CD14-positive monocyte (primary cell): ENCODE results near the gene ABHD4. TPM values are rescaled to one million over a fixed set of nuclear protein-coding genes. Genes with fewer than 3 reads are reported as not detected.

Experiments
- DNase-seq, 3 donors: peaks; one replicate each; pipeline ENCODE4 v3.0.0-alpha.2; 2011 to 2022
- H2AFZ ChIP-seq: 2 replicates; pipeline ENCODE4 v1.6.0; 2012; ENCODE audit warnings: mild to moderate bottlenecking, low read depth, low read length, inconsistent platforms; ENCODE audit not compliant: insufficient read depth, poor library complexity, severe bottlenecking
- H3K27ac ChIP-seq, 2 donors: 1 replicate in 1 of 2; 2 replicates in 1 of 2; pipeline ENCODE4 v1.5.1; 2012 to 2013; ENCODE audit warnings: low read length in 2 of 2, control low read depth in 1 of 2, inconsistent platforms in 1 of 2, low read depth in 1 of 2, mild to moderate bottlenecking in 1 of 2
- H3K27me3 ChIP-seq, 2 donors: one replicate each; pipeline versions ENCODE4 v1.6.0 to v1.6.1; 2011 to 2013; ENCODE audit warnings: low read length in 2 of 2; ENCODE audit not compliant: control insufficient read depth in 2 of 2, insufficient read depth in 2 of 2
- H3K36me3 ChIP-seq, 2 donors: replicated peaks in 1 of 2; 1 replicate in 1 of 2; 2 replicates in 1 of 2; pipeline versions ENCODE4 v1.5.1 to v1.6.1; 2012 to 2013; ENCODE audit warnings: low read length in 2 of 2, control low read depth in 1 of 2, inconsistent platforms in 1 of 2, mild to moderate bottlenecking in 1 of 2; ENCODE audit not compliant: insufficient read depth in 2 of 2, control insufficient read depth in 1 of 2
- H3K4me1 ChIP-seq, 2 donors: 1 replicate in 1 of 2; 2 replicates in 1 of 2; pipeline versions ENCODE4 v1.5.1 to v1.6.1; 2012 to 2013; ENCODE audit warnings: low read length in 2 of 2, control low read depth in 1 of 2, inconsistent platforms in 1 of 2, mild to moderate bottlenecking in 1 of 2, moderate library complexity in 1 of 2; ENCODE audit not compliant: insufficient read depth in 2 of 2, control insufficient read depth in 1 of 2
- H3K4me2 ChIP-seq: replicated peaks from 2 replicates; pipeline ENCODE3; 2012; ENCODE audit warnings: low read length, moderate library complexity, mild to moderate bottlenecking; ENCODE audit not compliant: poor library complexity, severe bottlenecking; ENCODE audit errors: extremely low read depth
- H3K4me3 ChIP-seq, 3 experiments: fragments of 200-600 bp in 1 of 3; sonication (generic) in 1 of 3; replicated peaks in 1 of 3; 1 replicate in 2 of 3; 2 replicates in 1 of 3; pipeline ENCODE4 v1.5.1; 2011 to 2013; ENCODE audit warnings: low read length in 3 of 3, mild to moderate bottlenecking in 3 of 3, control low read depth in 2 of 3, low read depth in 2 of 3, inconsistent platforms in 1 of 3, moderate library complexity in 1 of 3
- H3K79me2 ChIP-seq: 2 replicates; pipeline ENCODE4 v1.6.0; 2012; ENCODE audit warnings: mild to moderate bottlenecking, control low read depth, inconsistent platforms, low read length, moderate library complexity; ENCODE audit not compliant: insufficient read depth
- H3K9ac ChIP-seq: 2 replicates; pipeline ENCODE4 v1.6.0; 2017; ENCODE audit warnings: low read length, mild to moderate bottlenecking; ENCODE audit not compliant: insufficient read depth, poor library complexity, severe bottlenecking
- H3K9me3 ChIP-seq, 2 donors: replicated peaks in 1 of 2; 1 replicate in 1 of 2; 2 replicates in 1 of 2; pipeline versions ENCODE4 v1.5.1 to v1.6.1; 2012 to 2013; ENCODE audit warnings: low read length in 2 of 2, control low read depth in 1 of 2; ENCODE audit not compliant: control insufficient read depth in 1 of 2, insufficient read depth in 1 of 2
- H4K20me1 ChIP-seq: 2 replicates; pipeline ENCODE4 v1.6.0; 2012; ENCODE audit warnings: mild to moderate bottlenecking, low read length, control low read depth, moderate library complexity; ENCODE audit not compliant: insufficient read depth
- H3K27ac Mint-ChIP-seq, 7 donors: one replicate each; pipeline ENCODE4 v1.8.0; 2020; ENCODE audit warnings: mild to moderate bottlenecking in 7 of 7, mixed read lengths in 7 of 7, moderate library complexity in 6 of 7, inconsistent platforms in 2 of 7
- H3K27me3 Mint-ChIP-seq, 3 donors: one replicate each; pipeline ENCODE4 v1.8.0; 2021 to 2022; ENCODE audit warnings: low read depth in 3 of 3, mild to moderate bottlenecking in 3 of 3, mixed read lengths in 3 of 3, moderate library complexity in 3 of 3, inconsistent platforms in 1 of 3
- H3K36me3 Mint-ChIP-seq, 2 donors: one replicate each; pipeline ENCODE4 v1.8.0; 2020; ENCODE audit warnings: mixed read lengths in 2 of 2, inconsistent platforms in 1 of 2, mild to moderate bottlenecking in 1 of 2
- H3K4me1 Mint-ChIP-seq: one replicate; pipeline ENCODE4 v1.8.0; 2020; ENCODE audit warnings: mild to moderate bottlenecking, mixed read lengths
- H3K4me3 Mint-ChIP-seq, 2 donors: one replicate each; pipeline ENCODE4 v1.8.0; 2020; ENCODE audit warnings: mild to moderate bottlenecking in 2 of 2, mixed read lengths in 2 of 2, moderate library complexity in 1 of 2
- H3K9me3 Mint-ChIP-seq, 7 donors: one replicate each; pipeline ENCODE4 v1.8.0; 2020 to 2022; ENCODE audit warnings: mixed read lengths in 7 of 7, mild to moderate bottlenecking in 6 of 7, moderate library complexity in 6 of 7, inconsistent platforms in 2 of 7
- CTCF ChIP-seq: fragments of 200-600 bp; IDR thresholded peaks from one replicate; pipeline ENCODE4 v1.8.0; 2022; ENCODE audit warnings: antibody characterized with exemption, mild to moderate bottlenecking
- WGBS: methylation state at CpG from one replicate; pipeline ENCODE4 v1.1.5; 2013; ENCODE audit warnings: missing lambda C conversion rate; ENCODE audit not compliant: insufficient coverage; 5-methylcytosine and 5-hydroxymethylcytosine counted together
- intact Hi-C, 2 donors: fragments of 100-400 bp; cut with micrococcal nuclease; formaldehyde crosslinking; loops; one replicate each; pipeline versions ENCODE4 v1.15.0 to v1.15.1; 2023
- polyA plus RNA-seq, 3 donors: library from polyadenylated mRNA; depleted of rRNA in 1 of 3; unstranded in 2 of 3; stranded (reverse) in 1 of 3; fragments of 300-500 nt in 2 of 3; fragments of >200 nt in 1 of 3; fragmentation: Illumina TruSeq in 2 of 3; gene quantifications; 1 replicate in 2 of 3; 2 replicates in 1 of 3; pipeline ENCODE4 v1.2.3, GENCODE V29; 2012 to 2021

The ABHD4 gene
- polyA plus RNA-seq, 3 donors, result 9.4 to 13.4 (median 12.5) TPM

- DNase-seq, result no peak
- Histone ChIP-seq H3K36me3 (peaks cover 0 to 5% of the 10 kb centered on the region in 2 donors), H3K4me3 (no peak overlapping the region), H4K20me1 (no peaks in the 10 kb centered on the region), H3K79me2 (no peaks in the 10 kb centered on the region), H3K27me3 (no peaks in the 10 kb centered on the region), H3K27ac (no peak overlapping the region), H2AFZ (no peak overlapping the region), H3K9me3 (no peaks in the 10 kb centered on the region), H3K4me1 (peaks cover 18 to 25% of the 10 kb centered on the region in 2 donors), H3K4me2 (no peak overlapping the region), H3K9ac (no peak overlapping the region)
- peaks cover 3 to 6% of the 10 kb centered on the region in 2 donors for H3K36me3 Mint-ChIP-seq
- H3K4me3 Mint-ChIP-seq, result no peak overlapping the region
- whole genome bisulfite sequencing, result no CpG with 5 or more reads among the region's 1 CpG
- H3K27me3 Mint-ChIP-seq, result peaks cover 0 to 3% (median 3%) of the 10 kb centered on the region in 3 donors
- H3K4me1 Mint-ChIP-seq, result peaks cover 28% of the 10 kb centered on the region
- intact Hi-C loops, result no loop called here
- H3K9me3 Mint-ChIP-seq, result no peaks in the 10 kb centered on the region
- no peak for TF ChIP-seq CTCF
- H3K27ac Mint-ChIP-seq, result peak overlapping the region in 1 of 7 donors; percentile 88
These were observed 40.3 kb upstream of the ABHD4 start for GRCh38 chr14:22557846-22558220.

GRCh38 chr14:22558221-22558913, 39.7 kb upstream of the ABHD4 start:
- Histone ChIP-seq H3K27ac (no peak overlapping the region), H3K36me3 (peaks cover 0 to 10% of the 10 kb centered on the region in 2 donors), H3K9ac (no peak overlapping the region), H4K20me1 (no peaks in the 10 kb centered on the region), H3K9me3 (no peaks in the 10 kb centered on the region), H3K4me2 (no peak overlapping the region), H3K4me1 (peaks cover 18 to 25% of the 10 kb centered on the region in 2 donors), H3K27me3 (no peaks in the 10 kb centered on the region), H3K4me3 (no peak overlapping the region), H3K79me2 (no peaks in the 10 kb centered on the region), H2AFZ (no peak overlapping the region)
- H3K9me3 Mint-ChIP-seq, result no peaks in the 10 kb centered on the region
- WGBS, result 89% methylated on average over 11 of the region's 25 CpGs
- no peak for DNase-seq
- peaks cover 28% of the 10 kb centered on the region for H3K4me1 Mint-ChIP-seq
- H3K36me3 Mint-ChIP-seq, result peaks cover 5 to 9% of the 10 kb centered on the region in 2 donors
- H3K27me3 Mint-ChIP-seq, result peaks cover 0 to 3% (median 3%) of the 10 kb centered on the region in 3 donors
- TF ChIP-seq CTCF, result no peak
- H3K4me3 Mint-ChIP-seq, result no peak overlapping the region
- intact Hi-C loops, result no loop called here
- peak overlapping the region in 2 of 7 donors; percentile 40 to 79 for H3K27ac Mint-ChIP-seq
